Measurements from ENCODE around the gene C2orf92.

- no peak for TF ChIP-seq EZH2 (IDR thresholded peaks at IDR 0.05)
- TF ChIP-seq POLR2AphosphoS5 (IDR thresholded peaks at IDR 0.05; ENCODE audit: borderline replicate concordance, low read depth, low read length), result no peak
Measured at GRCh38 chr2:97735161-97735561, 65.6 kb downstream of the C2orf92 start.

Data from SK-N-MC (cell line).